ENCODE data around the gene G6PC2.
"Not testable (repeated sequence)": the region's sequence is repeated elsewhere in the genome, so short reads cannot be mapped to it uniquely, and the experiment has no call there.

GRCh38 chr2:168870824-168871223, 30.3 kb upstream of the G6PC2 start:
- not testable (repeated sequence) for TF ChIP-seq POLR2A (IDR thresholded peaks at IDR 0.05)
- TF ChIP-seq, protein P1, sequence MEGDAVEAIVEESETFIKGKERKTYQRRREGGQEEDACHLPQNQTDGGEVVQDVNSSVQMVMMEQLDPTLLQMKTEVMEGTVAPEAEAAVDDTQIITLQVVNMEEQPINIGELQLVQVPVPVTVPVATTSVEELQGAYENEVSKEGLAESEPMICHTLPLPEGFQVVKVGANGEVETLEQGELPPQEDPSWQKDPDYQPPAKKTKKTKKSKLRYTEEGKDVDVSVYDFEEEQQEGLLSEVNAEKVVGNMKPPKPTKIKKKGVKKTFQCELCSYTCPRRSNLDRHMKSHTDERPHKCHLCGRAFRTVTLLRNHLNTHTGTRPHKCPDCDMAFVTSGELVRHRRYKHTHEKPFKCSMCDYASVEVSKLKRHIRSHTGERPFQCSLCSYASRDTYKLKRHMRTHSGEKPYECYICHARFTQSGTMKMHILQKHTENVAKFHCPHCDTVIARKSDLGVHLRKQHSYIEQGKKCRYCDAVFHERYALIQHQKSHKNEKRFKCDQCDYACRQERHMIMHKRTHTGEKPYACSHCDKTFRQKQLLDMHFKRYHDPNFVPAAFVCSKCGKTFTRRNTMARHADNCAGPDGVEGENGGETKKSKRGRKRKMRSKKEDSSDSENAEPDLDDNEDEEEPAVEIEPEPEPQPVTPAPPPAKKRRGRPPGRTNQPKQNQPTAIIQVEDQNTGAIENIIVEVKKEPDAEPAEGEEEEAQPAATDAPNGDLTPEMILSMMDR (IDR thresholded peaks at IDR 0.05) = not testable (repeated sequence)

All from ovary (tissue), 3 donors.